ENCODE results near the gene HMGN1. TPM values are rescaled to one million over a fixed set of nuclear protein-coding genes. Genes with fewer than 3 reads are reported as not detected.

Gene HMGN1, protein sequence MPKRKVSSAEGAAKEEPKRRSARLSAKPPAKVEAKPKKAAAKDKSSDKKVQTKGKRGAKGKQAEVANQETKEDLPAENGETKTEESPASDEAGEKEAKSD
- 100 to 1,000 TPM; 191 to 322 (median 247) TPM for polyA plus RNA-seq

DNA sequence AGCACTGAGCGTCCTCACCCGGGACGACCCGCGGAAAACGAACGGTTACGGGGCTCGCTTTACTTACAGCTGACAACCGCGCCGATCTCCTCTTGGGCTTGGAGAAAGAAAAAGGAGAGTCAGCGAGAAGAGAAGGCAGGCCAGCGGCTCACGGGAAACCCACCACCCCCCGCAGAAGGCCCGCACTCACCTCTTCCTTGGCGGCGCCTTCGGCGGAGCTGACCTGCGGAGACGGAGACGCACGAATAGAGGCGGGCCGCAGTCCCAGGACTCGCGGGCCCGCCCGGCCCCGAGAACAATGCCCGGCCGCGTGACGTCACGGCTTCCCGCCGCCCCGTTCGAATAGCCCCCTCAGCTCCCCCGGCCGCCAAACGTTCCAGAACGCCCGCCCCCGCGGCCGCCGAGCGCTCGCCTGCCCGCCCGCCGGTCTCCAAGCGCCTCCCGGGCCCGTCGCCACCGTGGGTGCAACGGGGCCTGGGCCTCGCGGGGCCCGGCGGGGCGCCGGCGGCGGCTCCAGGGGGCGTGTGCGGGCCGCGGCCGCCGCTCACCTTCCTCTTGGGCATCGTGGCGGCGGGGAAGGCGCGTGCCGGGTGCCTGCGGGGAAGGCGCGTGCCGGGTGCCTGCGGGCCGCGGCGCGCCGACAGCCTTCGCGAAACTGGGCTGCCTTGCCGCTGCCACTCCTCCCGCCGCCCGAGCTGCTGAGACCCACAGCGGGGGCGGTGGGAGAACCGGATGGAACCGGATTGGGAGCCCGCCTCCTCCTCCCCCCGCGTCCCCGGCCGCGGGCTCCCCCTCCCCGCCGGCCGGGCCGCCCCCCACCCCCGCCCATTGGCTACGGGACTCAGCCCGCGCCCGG, at the start of gene HMGN1:
HMGN1 (minus strand) TSS at position 734 of the 856 bp plus-strand sequence; CDS start at position 563, 171 bp downstream.
- peaks cover 7 to 12% (median 8%) of the 10 kb centered on the region in 3 donors for H3K36me3 Mint-ChIP-seq
- peak within 1 kb of the TSS; percentile 93 to 97 (median 96) for H3K27ac Mint-ChIP-seq
- peaks cover 9 to 30% (median 13%) of the 10 kb centered on the region in 3 donors for H3K27me3 Mint-ChIP-seq (ENCODE audit: low read depth in 3 of 3)
- H3K4me3 Mint-ChIP-seq = peak within 1 kb of the TSS; percentile 93 to 96 (median 95)
- H3K9me3 Mint-ChIP-seq = no peaks in the 10 kb centered on the region
- H3K4me1 Mint-ChIP-seq = peaks cover 37 to 51% of the 10 kb centered on the region in 2 donors
- DNase-seq = peak; percentile 87 to 90 (median 89)

DNA sequence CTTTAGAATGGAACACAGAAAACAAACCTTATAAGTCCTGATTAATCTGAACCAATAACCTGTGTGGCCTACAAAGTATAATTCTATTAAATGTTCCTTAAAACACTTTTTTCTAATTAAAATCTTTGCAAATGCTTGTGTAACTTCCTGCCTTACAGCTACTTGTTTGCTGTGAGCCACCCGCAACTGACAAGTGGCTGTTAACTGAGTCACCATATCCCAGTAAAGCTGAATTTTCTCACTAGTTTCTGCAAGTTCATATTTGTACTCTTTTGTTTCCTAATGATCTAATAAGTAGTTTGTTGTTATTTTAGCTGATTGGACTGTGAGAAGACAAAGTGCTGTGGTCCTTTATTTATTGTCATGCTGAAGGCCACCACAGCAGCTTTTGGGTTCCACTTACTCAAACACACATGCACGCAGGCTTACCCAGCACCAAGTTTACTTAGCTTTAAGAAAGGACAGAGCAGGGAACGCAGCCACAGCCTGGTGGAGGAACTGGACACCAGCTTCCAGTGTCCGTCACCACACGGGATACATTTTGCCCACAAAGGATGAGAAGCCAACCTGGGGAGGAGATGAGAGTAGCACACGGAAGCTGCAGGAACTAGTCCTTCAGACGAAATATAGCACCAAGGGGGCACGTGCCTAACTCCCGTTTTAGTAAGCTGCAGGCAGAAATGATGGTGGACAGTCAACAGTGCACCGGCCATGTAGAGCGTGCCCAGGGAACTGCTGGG, 48.9 kb upstream of the HMGN1 start:
- Mint-ChIP-seq H3K4me3 (no peak overlapping the region), H3K9me3 (no peaks in the 10 kb centered on the region), H3K36me3 (peaks cover 6 to 23% (median 7%) of the 10 kb centered on the region in 3 donors), H3K4me1 (no peaks in the 10 kb centered on the region), H3K27ac (no peak overlapping the region), H3K27me3 (ENCODE audit: low read depth in 3 of 3) (no peaks in the 10 kb centered on the region)
- no peak for DNase-seq

DNA sequence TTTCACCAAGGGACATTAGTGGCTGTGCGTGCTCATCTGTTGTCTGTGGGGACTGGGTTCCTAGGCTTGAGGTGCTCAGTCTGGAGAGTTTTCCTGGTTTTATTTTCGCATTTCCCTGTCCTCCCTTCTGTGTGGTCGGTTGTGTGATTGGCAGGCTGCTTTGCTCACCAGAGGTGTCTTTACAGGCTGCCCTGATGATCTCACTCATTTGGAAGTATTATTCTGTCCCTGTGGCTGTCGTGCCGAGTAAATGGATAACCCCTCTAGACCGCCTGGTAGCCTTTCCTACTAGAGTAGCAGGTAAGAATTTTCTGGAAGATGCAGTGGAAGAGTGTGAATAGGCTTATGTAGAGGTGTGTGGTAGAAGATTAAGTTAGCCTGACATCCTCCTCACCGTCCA, 44.1 kb upstream of the HMGN1 start:
- Mint-ChIP-seq H3K27ac (no peak overlapping the region), H3K27me3 (ENCODE audit: low read depth in 3 of 3) (peaks cover 2% of the 10 kb centered on the region in 3 donors), H3K36me3 (peaks cover 6 to 30% (median 9%) of the 10 kb centered on the region in 3 donors), H3K4me1 (peaks cover 15 to 18% of the 10 kb centered on the region in 2 donors), H3K4me3 (no peak overlapping the region), H3K9me3 (no peaks in the 10 kb centered on the region)
- no peak for DNase-seq

DNA sequence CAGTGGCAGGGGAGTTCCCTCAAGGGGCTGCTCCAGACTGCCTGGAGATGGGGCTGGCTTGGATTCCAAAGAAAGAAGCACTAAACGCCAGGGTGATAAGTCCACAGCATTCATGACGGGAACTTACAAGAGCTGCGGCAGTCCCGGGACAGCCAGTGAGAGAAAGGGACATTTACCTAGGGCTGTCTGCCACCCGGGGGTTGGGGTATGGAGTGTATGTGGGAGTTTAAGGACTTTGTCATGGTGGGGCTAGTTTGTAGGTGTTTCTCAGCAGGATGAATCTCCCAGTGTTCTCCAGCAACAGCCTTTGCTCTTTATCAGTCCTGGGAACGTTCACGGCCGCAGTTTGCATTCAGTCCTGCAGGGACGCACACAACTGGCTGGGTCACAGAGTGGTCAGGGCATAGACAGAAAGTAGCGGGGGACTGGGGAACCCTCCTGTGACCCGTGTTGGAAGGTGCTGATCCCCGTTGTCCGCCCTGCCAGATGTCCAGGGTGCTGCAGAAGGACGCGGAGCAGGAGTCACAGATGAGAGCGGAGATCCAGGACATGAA, 41.4 kb upstream of the HMGN1 start:
- H3K4me1 Mint-ChIP-seq = peaks cover 32 to 38% of the 10 kb centered on the region in 2 donors

DNA sequence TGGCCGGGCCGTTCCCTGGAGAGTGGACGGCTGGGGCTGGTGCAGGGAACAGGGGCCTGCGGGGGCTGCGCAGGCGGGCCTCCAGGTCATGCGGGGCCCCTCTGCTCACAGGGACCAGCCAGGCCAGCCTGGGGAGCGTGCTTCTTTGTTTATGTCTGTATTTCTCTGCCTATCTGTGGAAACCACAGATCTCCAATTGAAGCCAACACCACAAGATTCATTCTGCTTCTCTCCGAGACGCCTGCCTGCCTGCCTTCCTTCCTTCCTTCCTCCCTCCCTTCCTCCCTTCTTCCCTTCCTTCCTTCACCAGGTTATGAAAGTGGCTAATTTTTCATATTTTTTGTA, 39.9 kb upstream of the HMGN1 start:
- H3K27me3 Mint-ChIP-seq (ENCODE audit: low read depth in 3 of 3) = peaks cover 3 to 8% (median 4%) of the 10 kb centered on the region in 3 donors
- peak overlapping the region; percentile 70 to 95 (median 87) for H3K4me3 Mint-ChIP-seq
- H3K4me1 Mint-ChIP-seq = peaks cover 40 to 46% of the 10 kb centered on the region in 2 donors
- peak overlapping the region in 2 of 6 donors; percentile 51 to 58 for H3K27ac Mint-ChIP-seq
- H3K36me3 Mint-ChIP-seq = peaks cover 0 to 17% (median 9%) of the 10 kb centered on the region in 3 donors
- H3K9me3 Mint-ChIP-seq = no peaks in the 10 kb centered on the region
- DNase-seq = no peak

More for the DNA sequence above, 41.4 kb upstream of the HMGN1 start:
- Mint-ChIP-seq H3K27ac (no peak overlapping the region), H3K36me3 (peaks cover 0 to 24% (median 9%) of the 10 kb centered on the region in 3 donors), H3K27me3 (ENCODE audit: low read depth in 3 of 3) (peaks cover 3 to 8% (median 4%) of the 10 kb centered on the region in 3 donors), H3K4me3 (no peak overlapping the region), H3K9me3 (no peaks in the 10 kb centered on the region)
- DNase-seq = no peak

DNA sequence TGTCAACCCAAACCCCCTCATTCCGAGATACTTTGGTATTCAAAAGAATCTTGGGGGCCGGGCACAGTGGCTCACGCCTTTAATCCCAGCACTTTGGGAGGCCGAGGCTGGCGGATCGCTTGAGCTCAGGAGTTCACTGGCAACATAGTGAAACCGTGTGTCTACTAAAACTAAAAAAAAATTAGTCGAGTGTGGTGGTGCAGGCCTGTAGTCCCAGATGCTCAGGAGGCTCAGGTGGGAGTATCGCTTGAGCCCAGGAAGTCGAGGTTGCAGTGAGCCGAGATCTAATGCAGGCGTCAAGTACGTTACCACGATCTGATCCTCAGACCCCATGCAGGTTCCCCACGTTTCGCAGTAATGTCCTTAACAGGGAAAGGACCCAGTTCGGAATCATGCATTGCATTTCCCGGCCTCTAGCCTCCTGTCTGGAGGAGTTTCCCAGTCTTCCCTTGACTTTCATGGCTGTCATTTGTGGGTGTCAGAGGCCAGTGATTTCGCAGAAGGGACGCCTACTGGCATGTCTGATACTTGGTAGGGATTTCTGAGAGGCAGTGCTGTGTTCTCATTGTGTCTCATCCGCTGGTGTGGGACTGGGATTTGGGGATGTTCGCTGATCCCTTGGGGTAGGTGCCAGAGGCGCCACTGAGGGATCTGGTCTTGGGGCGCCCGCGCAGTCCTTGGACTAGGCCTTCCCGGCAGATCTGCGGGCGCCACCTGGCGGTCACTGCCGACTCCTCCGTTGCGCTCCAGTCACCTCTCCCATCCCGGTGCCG, 39.3 kb upstream of the HMGN1 start:
- H3K4me1 Mint-ChIP-seq = peaks cover 40 to 46% of the 10 kb centered on the region in 2 donors
- H3K9me3 Mint-ChIP-seq = no peaks in the 10 kb centered on the region
- peaks cover 0 to 15% (median 9%) of the 10 kb centered on the region in 3 donors for H3K36me3 Mint-ChIP-seq
- H3K4me3 Mint-ChIP-seq = peak overlapping the region; percentile 87 to 95 (median 89)
- peaks cover 3 to 8% (median 4%) of the 10 kb centered on the region in 3 donors for H3K27me3 Mint-ChIP-seq (ENCODE audit: low read depth in 3 of 3)
- peak; percentile 82 to 83 (median 82) for DNase-seq
- peak overlapping the region; percentile 58 to 89 (median 86) for H3K27ac Mint-ChIP-seq

DNA sequence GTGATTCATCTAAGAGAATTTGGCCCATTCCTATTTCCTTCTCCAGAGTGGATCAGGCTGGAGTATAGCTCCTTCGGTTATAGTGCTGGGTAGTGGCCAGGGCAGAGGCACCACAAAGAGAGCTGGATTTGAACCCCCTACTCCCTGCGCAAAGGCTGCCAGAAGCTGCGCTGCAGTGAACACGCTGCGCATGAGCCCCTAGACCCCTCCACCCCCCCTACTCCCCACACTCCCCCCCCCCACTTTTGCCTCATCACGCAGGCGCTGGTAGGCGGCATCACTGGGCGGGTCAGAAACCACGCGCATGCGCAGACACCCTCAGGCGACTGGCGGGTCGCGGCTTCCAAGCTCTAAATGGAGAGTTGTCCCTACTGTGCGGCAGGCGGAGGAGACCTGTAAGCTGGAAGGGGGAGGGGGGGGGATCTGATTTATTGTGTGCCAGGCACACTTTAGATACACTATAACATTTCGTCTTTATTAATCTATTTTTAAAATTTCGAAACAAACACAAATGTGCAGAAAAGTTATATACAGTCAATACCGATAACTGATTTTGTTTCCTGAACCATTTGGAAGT, 38.7 kb upstream of the HMGN1 start:
- H3K9me3 Mint-ChIP-seq = no peaks in the 10 kb centered on the region
- peak overlapping the region; percentile 58 to 89 (median 86) for H3K27ac Mint-ChIP-seq
- DNase-seq = peak; percentile 84 to 89 (median 87)
- peak overlapping the region; percentile 87 to 95 (median 89) for H3K4me3 Mint-ChIP-seq
- peaks cover 41 to 47% of the 10 kb centered on the region in 2 donors for H3K4me1 Mint-ChIP-seq
- H3K36me3 Mint-ChIP-seq = peaks cover 0 to 9% (median 4%) of the 10 kb centered on the region in 3 donors
- H3K27me3 Mint-ChIP-seq (ENCODE audit: low read depth in 3 of 3) = peaks cover 3 to 8% (median 4%) of the 10 kb centered on the region in 3 donors

DNA sequence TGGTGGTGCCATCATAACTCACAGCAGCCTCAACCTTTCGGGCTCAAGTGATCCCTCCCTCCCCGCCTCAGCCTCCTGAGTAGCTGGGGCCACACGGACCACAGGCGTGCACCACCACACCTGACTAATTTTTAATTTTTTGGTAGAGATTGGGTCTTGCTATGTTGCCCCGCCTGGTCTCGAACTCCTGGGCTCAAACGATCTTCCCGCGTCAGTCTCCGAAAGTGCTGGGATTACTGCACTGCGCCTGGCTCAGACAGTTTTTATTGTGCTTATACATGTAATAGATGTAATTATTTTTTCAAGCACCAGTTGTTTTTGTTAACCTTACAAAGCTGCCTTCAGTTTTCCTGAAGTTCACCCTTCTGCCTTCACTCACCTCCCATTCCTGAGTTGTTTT, 38.0 kb upstream of the HMGN1 start:
- Mint-ChIP-seq H3K9me3 (no peaks in the 10 kb centered on the region), H3K36me3 (peaks cover 0 to 6% (median 4%) of the 10 kb centered on the region in 3 donors), H3K4me1 (peaks cover 46 to 53% of the 10 kb centered on the region in 2 donors), H3K4me3 (peak overlapping the region; percentile 87 to 95 (median 89)), H3K27me3 (ENCODE audit: low read depth in 3 of 3) (peaks cover 3 to 8% (median 4%) of the 10 kb centered on the region in 3 donors), H3K27ac (peak overlapping the region in 4 of 6 donors; percentile 48 to 82 (median 67))
- DNase-seq = no peak

DNA sequence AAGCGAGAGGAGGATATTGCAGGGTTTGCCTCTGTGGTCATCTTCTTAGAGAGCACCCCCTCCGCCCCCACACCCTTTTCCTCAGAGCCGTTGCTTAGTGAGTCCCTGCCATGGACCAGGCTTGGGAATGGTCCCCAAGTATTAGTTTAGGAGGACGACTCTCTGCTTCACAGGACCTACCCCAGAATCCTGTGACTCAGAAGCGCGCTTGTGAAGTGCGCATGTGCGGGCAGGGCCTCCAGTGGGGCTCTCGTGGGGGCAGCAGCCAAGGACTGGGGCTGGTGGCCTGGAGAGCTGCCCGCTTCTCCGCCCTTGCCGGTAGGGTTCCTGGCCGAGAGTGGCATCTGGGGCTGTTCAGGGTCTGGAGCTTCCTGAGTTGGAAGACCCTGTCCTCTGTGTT, 37.3 kb upstream of the HMGN1 start:
- peaks cover 0 to under 1% (median 0%) of the 10 kb centered on the region in 3 donors for H3K36me3 Mint-ChIP-seq
- no peaks in the 10 kb centered on the region for H3K9me3 Mint-ChIP-seq
- H3K4me1 Mint-ChIP-seq = peaks cover 48 to 56% of the 10 kb centered on the region in 2 donors
- H3K27me3 Mint-ChIP-seq (ENCODE audit: low read depth in 3 of 3) = peaks cover 4 to 8% (median 5%) of the 10 kb centered on the region in 3 donors
- H3K4me3 Mint-ChIP-seq = peak overlapping the region; percentile 65 to 87 (median 78)
- H3K27ac Mint-ChIP-seq = peak overlapping the region in 5 of 6 donors; percentile 51 to 72 (median 62)
- DNase-seq = no peak

DNA sequence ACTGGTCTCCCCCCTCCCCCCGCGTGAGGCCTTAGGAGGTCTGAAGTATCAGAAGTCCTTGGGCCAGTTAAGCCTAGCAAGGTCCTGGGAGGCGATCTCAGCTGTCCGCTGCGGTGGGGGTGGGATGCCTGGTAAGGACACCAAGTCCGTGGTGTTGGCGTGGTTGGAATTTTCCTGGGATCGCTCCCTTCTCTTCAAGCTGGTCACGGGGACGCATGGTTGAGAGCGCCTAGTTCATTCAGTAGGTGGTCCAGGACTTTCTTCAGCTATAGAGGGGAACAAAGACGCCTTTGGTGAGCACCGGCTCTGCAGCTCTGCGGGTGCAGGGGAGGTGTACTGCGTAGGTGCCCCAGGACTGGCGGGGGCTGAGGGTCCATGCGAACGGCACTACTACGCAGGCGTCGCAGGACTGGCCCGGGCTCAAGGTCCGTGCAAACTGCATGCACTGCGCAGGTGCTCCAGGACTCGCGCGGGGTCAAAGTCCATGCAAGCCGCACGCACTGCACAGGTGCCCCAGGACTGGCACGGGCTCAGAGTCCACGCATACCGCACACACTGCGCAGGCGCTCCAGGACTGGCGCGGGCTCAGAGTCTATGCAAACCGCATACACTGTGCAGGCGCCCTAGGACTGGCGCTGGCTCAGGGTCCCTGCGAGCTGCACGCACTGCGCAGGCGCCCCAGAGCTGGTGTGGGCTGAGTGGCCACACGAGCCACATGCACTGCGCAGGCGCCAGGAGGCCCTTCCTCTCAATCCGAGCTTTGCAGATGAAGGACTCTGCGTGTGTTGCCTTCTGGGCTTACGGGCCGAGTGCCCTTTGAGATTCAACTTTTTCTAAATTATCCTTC, 36.6 kb upstream of the HMGN1 start:
- Mint-ChIP-seq H3K4me3 (peak overlapping the region; percentile 65 to 82 (median 78)), H3K36me3 (no peaks in the 10 kb centered on the region), H3K4me1 (peaks cover 55 to 63% of the 10 kb centered on the region in 2 donors), H3K9me3 (no peaks in the 10 kb centered on the region), H3K27me3 (ENCODE audit: low read depth in 3 of 3) (peaks cover 4 to 8% (median 7%) of the 10 kb centered on the region in 3 donors), H3K27ac (peak overlapping the region in 5 of 6 donors; percentile 59 to 79 (median 69))
- DNase-seq = peak; percentile 68 to 82 (median 71)

DNA sequence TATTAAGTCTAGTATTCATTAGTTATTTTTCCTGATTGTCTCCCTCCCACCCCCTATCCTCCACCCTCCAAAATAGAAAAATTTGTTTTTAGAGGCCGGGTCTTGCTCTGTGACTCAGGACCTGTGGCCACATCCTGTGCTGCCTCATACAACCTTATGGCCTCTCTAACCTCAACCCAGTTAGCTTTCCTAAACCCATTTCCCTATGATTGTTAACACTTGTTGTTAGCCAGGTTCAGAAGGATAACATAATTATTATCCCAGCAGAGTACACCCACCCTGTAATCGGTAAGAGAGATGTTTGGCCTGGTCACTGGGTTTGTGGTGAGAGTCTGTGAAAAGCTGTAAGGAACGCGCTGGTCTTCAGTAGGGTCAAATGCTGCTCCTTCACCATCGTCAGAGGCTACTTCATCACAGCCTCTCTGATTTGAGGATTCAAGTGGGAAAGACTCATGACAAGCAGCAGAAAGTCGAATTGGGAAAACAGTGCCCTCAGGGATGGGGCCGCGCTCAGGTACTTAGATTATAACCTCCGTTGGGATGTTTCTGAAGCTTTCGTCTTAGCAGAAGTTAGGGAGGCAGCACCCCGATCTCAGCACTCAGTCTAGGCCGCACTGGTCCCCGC, 35.9 kb upstream of the HMGN1 start:
- Mint-ChIP-seq H3K27me3 (ENCODE audit: low read depth in 3 of 3) (peaks cover 4 to 8% (median 5%) of the 10 kb centered on the region in 3 donors), H3K4me3 (peak overlapping the region in 4 of 5 donors; percentile 40 to 81 (median 66)), H3K9me3 (no peaks in the 10 kb centered on the region), H3K27ac (peak overlapping the region in 5 of 6 donors; percentile 31 to 79 (median 64)), H3K36me3 (no peaks in the 10 kb centered on the region), H3K4me1 (peaks cover 60 to 70% of the 10 kb centered on the region in 2 donors)
- DNase-seq = no peak
